Skeletal muscle satellite cell (primary cell): ENCODE data around the gene LARP4B.

Experiments used
- H3K27me3 ChIP-seq: 2 replicates; pipeline ENCODE4 v1.7.0; 2013; ENCODE audit warnings: low read length; ENCODE audit not compliant: control insufficient read depth, insufficient read depth
- H3K36me3 ChIP-seq: 2 replicates; pipeline ENCODE4 v1.7.0; 2013; ENCODE audit warnings: mild to moderate bottlenecking, control low read depth, low read length; ENCODE audit not compliant: insufficient read depth
- H3K4me1 ChIP-seq: 2 replicates; pipeline ENCODE4 v1.7.0; 2013; ENCODE audit warnings: low read length; ENCODE audit not compliant: control insufficient read depth, insufficient read depth
- H3K4me2 ChIP-seq: 2 replicates; pipeline ENCODE4 v1.7.0; 2013; ENCODE audit warnings: mild to moderate bottlenecking, low read length
- H3K4me3 ChIP-seq: 2 replicates; pipeline ENCODE4 v1.7.0; 2013; ENCODE audit warnings: low read length
- H3K9ac ChIP-seq: 2 replicates; pipeline ENCODE4 v1.7.0; 2013; ENCODE audit warnings: mild to moderate bottlenecking, low read depth, low read length, moderate library complexity
- H3K9me3 ChIP-seq: replicated peaks from 2 replicates; pipeline ENCODE4 v1.7.0; 2013; ENCODE audit warnings: mild to moderate bottlenecking, control low read depth, low read length

Gene LARP4B

GRCh38 chr10:856416-857157 lies 74.9 kb downstream of the LARP4B start:
- H3K9ac ChIP-seq = no peak overlapping the region
- peaks cover 74% of the 10 kb centered on the region for H3K36me3 ChIP-seq
- H3K4me3 ChIP-seq = no peak overlapping the region
- H3K4me1 ChIP-seq = no peaks in the 10 kb centered on the region
- no peak overlapping the region for H3K4me2 ChIP-seq
- no peaks in the 10 kb centered on the region for H3K27me3 ChIP-seq
- no peaks in the 10 kb centered on the region for H3K9me3 ChIP-seq

GRCh38 chr10:855671-856070 lies 75.8 kb downstream of the LARP4B start:
- Histone ChIP-seq H3K36me3 (peaks cover 69% of the 10 kb centered on the region), H3K4me2 (no peak overlapping the region)

GRCh38 chr10:855079-855478 lies 76.4 kb downstream of the LARP4B start:
- Histone ChIP-seq H3K4me2 (no peak overlapping the region), H3K36me3 (peaks cover 63% of the 10 kb centered on the region), H3K9ac (no peak overlapping the region), H3K9me3 (no peaks in the 10 kb centered on the region), H3K27me3 (no peaks in the 10 kb centered on the region), H3K4me3 (no peak overlapping the region), H3K4me1 (no peaks in the 10 kb centered on the region)

More at GRCh38 chr10:855671-856070, 75.8 kb downstream of the LARP4B start:
- H3K4me3 ChIP-seq = no peak overlapping the region
- no peaks in the 10 kb centered on the region for H3K27me3 ChIP-seq
- no peaks in the 10 kb centered on the region for H3K9me3 ChIP-seq
- H3K4me1 ChIP-seq = no peaks in the 10 kb centered on the region
- no peak overlapping the region for H3K9ac ChIP-seq

- Histone ChIP-seq H3K27me3 (no peaks in the 10 kb centered on the region), H3K4me3 (no peak overlapping the region), H3K4me2 (no peak overlapping the region), H3K9me3 (no peaks in the 10 kb centered on the region), H3K36me3 (peaks cover 51% of the 10 kb centered on the region), H3K4me1 (no peaks in the 10 kb centered on the region), H3K9ac (no peak overlapping the region)
Measured at GRCh38 chr10:853017-853416, 78.5 kb downstream of the LARP4B start.

GRCh38 chr10:852386-852785 lies 79.1 kb downstream of the LARP4B start:
- no peak overlapping the region for H3K4me3 ChIP-seq
- no peaks in the 10 kb centered on the region for H3K9me3 ChIP-seq
- H3K36me3 ChIP-seq = peaks cover 54% of the 10 kb centered on the region
- H3K4me2 ChIP-seq = no peak overlapping the region
- no peaks in the 10 kb centered on the region for H3K27me3 ChIP-seq
- no peak overlapping the region for H3K9ac ChIP-seq
- no peaks in the 10 kb centered on the region for H3K4me1 ChIP-seq

- Histone ChIP-seq H3K4me2 (no peak overlapping the region), H3K9ac (no peak overlapping the region), H3K9me3 (no peaks in the 10 kb centered on the region), H3K36me3 (peaks cover 49% of the 10 kb centered on the region), H3K4me1 (no peaks in the 10 kb centered on the region), H3K27me3 (no peaks in the 10 kb centered on the region), H3K4me3 (no peak overlapping the region)
Measured at GRCh38 chr10:851901-852300, 79.6 kb downstream of the LARP4B start.

- Histone ChIP-seq H3K36me3 (peaks cover 39% of the 10 kb centered on the region), H3K9me3 (no peaks in the 10 kb centered on the region), H3K4me3 (no peak overlapping the region), H3K9ac (no peak overlapping the region), H3K4me2 (no peak overlapping the region), H3K4me1 (no peaks in the 10 kb centered on the region), H3K27me3 (no peaks in the 10 kb centered on the region)
Measured at GRCh38 chr10:850093-850492, 81.4 kb downstream of the LARP4B start.

GRCh38 chr10:847868-848267 lies 83.6 kb downstream of the LARP4B start:
- H3K4me2 ChIP-seq = no peak overlapping the region
- peaks cover 13% of the 10 kb centered on the region for H3K4me1 ChIP-seq
- no peak overlapping the region for H3K4me3 ChIP-seq
- H3K9me3 ChIP-seq = no peaks in the 10 kb centered on the region
- H3K9ac ChIP-seq = no peak overlapping the region
- H3K36me3 ChIP-seq = peaks cover 33% of the 10 kb centered on the region
- H3K27me3 ChIP-seq = no peaks in the 10 kb centered on the region

- no peaks in the 10 kb centered on the region for H3K9me3 ChIP-seq
- peaks cover 13% of the 10 kb centered on the region for H3K4me1 ChIP-seq
- no peaks in the 10 kb centered on the region for H3K27me3 ChIP-seq
- no peak overlapping the region for H3K4me2 ChIP-seq
- no peak overlapping the region for H3K9ac ChIP-seq
- peaks cover 39% of the 10 kb centered on the region for H3K36me3 ChIP-seq
- no peak overlapping the region for H3K4me3 ChIP-seq
Measured at GRCh38 chr10:846126-846685, 85.3 kb downstream of the LARP4B start.

GRCh38 chr10:845526-845925 lies 86.0 kb downstream of the LARP4B start:
- Histone ChIP-seq H3K9ac (no peak overlapping the region), H3K36me3 (peaks cover 46% of the 10 kb centered on the region), H3K4me2 (no peak overlapping the region), H3K4me3 (no peak overlapping the region), H3K9me3 (no peaks in the 10 kb centered on the region), H3K27me3 (no peaks in the 10 kb centered on the region), H3K4me1 (peaks cover 13% of the 10 kb centered on the region)

- peaks cover 13% of the 10 kb centered on the region for H3K4me1 ChIP-seq
- H3K36me3 ChIP-seq = peaks cover 54% of the 10 kb centered on the region
- no peak overlapping the region for H3K4me2 ChIP-seq
- no peak overlapping the region for H3K9ac ChIP-seq
- no peaks in the 10 kb centered on the region for H3K27me3 ChIP-seq
- H3K9me3 ChIP-seq = no peaks in the 10 kb centered on the region
- no peak overlapping the region for H3K4me3 ChIP-seq
Measured at GRCh38 chr10:844552-844951, 87.0 kb downstream of the LARP4B start.

- Histone ChIP-seq H3K4me2 (no peak overlapping the region), H3K4me3 (no peak overlapping the region), H3K27me3 (no peaks in the 10 kb centered on the region), H3K4me1 (peaks cover 13% of the 10 kb centered on the region), H3K36me3 (peaks cover 56% of the 10 kb centered on the region), H3K9me3 (no peaks in the 10 kb centered on the region), H3K9ac (no peak overlapping the region)
Measured at GRCh38 chr10:843703-844102, 87.8 kb downstream of the LARP4B start.
